Stomach (tissue), 4 donors: Measurements from ENCODE around the gene CEP164.

Experiments
- CTCF ChIP-seq, 7 experiments: fragments of 450-650 bp in 4 of 7; fragments of 200-600 bp in 3 of 7; sonication (generic) in 3 of 7; IDR thresholded peaks; one replicate each; pipeline ENCODE4 v1.5.1; 2016 to 2019; ENCODE audit warnings: antibody characterized with exemption in 7 of 7, control low read depth in 2 of 7, mild to moderate bottlenecking in 1 of 7
- POLR2A ChIP-seq, 4 donors: fragments of 450-650 bp; IDR thresholded peaks; one replicate each; pipeline ENCODE4 v1.6.1; 2016; ENCODE audit warnings: antibody characterized with exemption in 4 of 4, control low read depth in 2 of 4, mild to moderate bottlenecking in 1 of 4, moderate library complexity in 1 of 4
- POLR2AphosphoS5 ChIP-seq, 3 donors: sonication (generic); formaldehyde crosslinking; IDR thresholded peaks; one replicate each; pipeline ENCODE4 v1.6.1; 2016; ENCODE audit warnings: antibody characterized with exemption in 3 of 3

- TF ChIP-seq CTCF (IDR thresholded peaks at IDR 0.05) = no peak
- TF ChIP-seq POLR2AphosphoS5 (IDR thresholded peaks at IDR 0.05) = no peak
- no peak for TF ChIP-seq POLR2A (IDR thresholded peaks at IDR 0.05)
Observed at GRCh38 chr11:117296881-117297280, 30.8 kb upstream of the CEP164 start.
